Measurements from ENCODE around the gene DPYSL5.

DNA sequence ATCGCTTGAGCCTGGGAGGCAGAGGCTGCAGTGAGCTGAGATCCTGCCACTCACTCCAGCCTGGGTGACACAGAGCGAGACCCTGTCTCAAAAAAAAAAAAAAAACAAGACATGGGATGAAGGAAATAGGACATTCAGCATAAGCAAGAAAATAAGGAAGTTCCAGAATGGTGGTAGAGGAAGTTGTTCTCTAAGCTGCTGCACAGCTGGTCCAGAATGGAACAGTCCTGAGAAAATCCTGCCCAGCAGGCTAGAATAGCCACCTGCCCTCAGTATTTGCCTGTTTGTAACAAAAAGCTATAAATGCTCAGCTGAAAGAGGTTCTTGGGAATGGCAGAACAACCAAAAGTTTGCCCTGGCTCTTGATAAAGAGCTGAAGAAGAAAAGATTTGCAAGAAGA is 111.4 kb downstream of the DPYSL5 start:
- TF ChIP-seq CTCF (IDR thresholded peaks at IDR 0.05) = no peak
- no peak for TF ChIP-seq POLR2A (IDR thresholded peaks at IDR 0.05)
